ENCODE results near the gene RSPH6A.

Gene RSPH6A

GRCh38 chr19:45746866-45747265 lies 68.2 kb downstream of the RSPH6A start:
- DNase-seq (ENCODE audit: low read depth): peak; percentile 23
- no peak for TF ChIP-seq CTCF (conservative IDR thresholded peaks at IDR 0.05; ENCODE audit: low read length)
- no peak overlapping the region for H3K4me3 ChIP-seq (ENCODE audit: low read length)

Measured in AG10803 (cell line).